Activated T-cell treated with anti-CD3 and anti-CD28 coated beads, Interleukin-2, amount 50 U/mL, for 24 hours (primary cell): ENCODE data around the gene C3orf38.
"Not testable (repeated sequence)": the region's sequence is repeated elsewhere in the genome, so short reads cannot be mapped to it uniquely, and the experiment has no call there.

Source experiments
- DNase-seq: peaks from one replicate; pipeline ENCODE4 v3.0.0-alpha.2; 2020
- H3K27ac Mint-ChIP-seq: 2 replicates; pipeline ENCODE4 v1.8.0; 2020; ENCODE audit warnings: mild to moderate bottlenecking, mixed read lengths
- H3K27me3 Mint-ChIP-seq: 2 replicates; pipeline ENCODE4 v1.8.0; 2020; ENCODE audit warnings: mixed read lengths
- H3K36me3 Mint-ChIP-seq: 2 replicates; pipeline ENCODE4 v1.8.0; 2020; ENCODE audit warnings: low read depth, mixed read lengths
- H3K4me1 Mint-ChIP-seq: 2 replicates; pipeline ENCODE4 v1.8.0; 2020; ENCODE audit warnings: low read depth, mixed read lengths
- H3K4me3 Mint-ChIP-seq: 2 replicates; pipeline ENCODE4 v1.8.0; 2020; ENCODE audit warnings: mild to moderate bottlenecking, moderate library complexity, mixed read lengths
- H3K9me3 Mint-ChIP-seq: 2 replicates; pipeline ENCODE4 v1.8.0; 2020; ENCODE audit warnings: mixed read lengths

Gene C3orf38

DNA sequence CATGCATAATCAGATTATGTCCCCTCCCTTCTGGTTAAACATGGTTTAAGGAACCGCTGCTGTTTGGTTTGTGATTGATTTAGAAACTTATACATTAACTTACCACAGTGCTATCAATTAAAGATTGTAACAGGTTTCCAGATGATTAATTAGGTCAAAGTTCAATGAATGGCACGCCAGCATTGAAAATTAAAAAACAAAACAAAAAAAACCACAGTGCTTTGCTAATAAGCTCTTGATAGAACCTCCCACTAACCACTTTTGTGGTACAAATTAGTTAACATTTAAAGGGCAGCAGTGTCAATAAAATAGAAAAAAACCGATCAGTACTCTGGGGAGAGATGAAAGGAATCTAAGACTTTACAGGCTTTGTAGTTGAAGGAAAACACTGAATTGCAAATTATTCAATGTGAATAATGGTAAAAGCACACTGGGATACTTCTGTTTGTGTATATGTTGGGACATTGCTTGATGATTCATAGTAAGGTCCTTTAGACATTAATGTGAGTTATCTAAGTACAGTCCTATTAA is 7.6 kb upstream of the C3orf38 start:
- DNase-seq: no peak
- Mint-ChIP-seq H3K27ac (peak overlapping the region; percentile 51), H3K27me3 (no peaks in the 10 kb centered on the region), H3K4me3 (no peak overlapping the region), H3K9me3 (no peaks in the 10 kb centered on the region), H3K36me3 (peaks cover 57% of the 10 kb centered on the region), H3K4me1 (peaks cover 17% of the 10 kb centered on the region)

DNA sequence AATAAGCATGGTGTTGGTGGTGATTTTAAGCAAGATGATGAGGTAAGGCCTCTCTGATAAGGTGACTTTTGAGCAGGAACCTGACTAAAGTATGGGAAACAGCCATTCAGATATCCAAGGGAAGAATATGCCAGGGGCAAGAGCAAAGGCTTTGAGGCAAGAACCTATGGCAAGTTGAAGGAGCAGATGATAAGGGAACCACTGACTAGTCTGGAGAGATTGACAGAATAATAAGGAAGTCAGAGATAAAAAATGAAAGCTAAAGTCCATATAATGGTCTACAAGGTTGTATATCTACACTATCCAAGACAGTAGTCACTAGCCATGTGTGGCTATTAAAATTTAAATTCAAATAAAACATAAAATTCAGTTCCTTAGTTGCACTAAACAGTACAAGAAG is 2.5 kb upstream of the C3orf38 start:
- H3K9me3 Mint-ChIP-seq: no peaks in the 10 kb centered on the region
- no peaks in the 10 kb centered on the region for H3K27me3 Mint-ChIP-seq
- H3K4me3 Mint-ChIP-seq: no peak overlapping the region
- no peak overlapping the region for H3K27ac Mint-ChIP-seq
- H3K36me3 Mint-ChIP-seq: peaks cover 35% of the 10 kb centered on the region
- no peak for DNase-seq
- peaks cover 35% of the 10 kb centered on the region for H3K4me1 Mint-ChIP-seq

GRCh38 chr3:88148651-88149050 is 1.1 kb upstream of the C3orf38 start:
- Mint-ChIP-seq H3K9me3 (no peaks in the 10 kb centered on the region), H3K27ac (peak overlapping the region; percentile 98), H3K4me1 (peaks cover 39% of the 10 kb centered on the region), H3K4me3 (peak overlapping the region; percentile 94), H3K36me3 (peaks cover 33% of the 10 kb centered on the region), H3K27me3 (no peaks in the 10 kb centered on the region)
- no peak for DNase-seq

DNA sequence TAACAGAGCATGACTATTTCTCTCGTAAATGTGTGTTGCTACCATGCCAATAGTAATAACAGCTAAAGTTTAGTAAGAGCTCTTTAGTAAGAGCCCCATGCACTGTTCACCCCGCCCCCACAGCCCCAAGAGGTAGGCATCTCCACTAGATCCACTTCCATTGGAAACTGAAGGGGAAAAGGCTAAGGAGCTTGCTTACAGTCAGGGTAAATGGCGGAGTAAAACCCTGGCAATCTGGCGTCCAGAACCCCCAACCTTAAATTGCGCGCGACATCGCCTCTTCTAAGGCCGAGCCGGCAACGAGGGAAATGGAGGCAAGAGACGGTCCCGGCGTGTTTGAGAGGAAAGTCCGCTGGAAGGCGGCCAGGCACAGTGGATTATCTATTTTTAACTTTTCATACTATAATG is 654 bp upstream of the C3orf38 start:
- Mint-ChIP-seq H3K4me3 (peak overlapping the region; percentile 94), H3K9me3 (no peaks in the 10 kb centered on the region), H3K36me3 (peaks cover 33% of the 10 kb centered on the region), H3K27ac (peak overlapping the region; percentile 98), H3K4me1 (peaks cover 39% of the 10 kb centered on the region), H3K27me3 (no peaks in the 10 kb centered on the region)
- no peak for DNase-seq

DNA sequence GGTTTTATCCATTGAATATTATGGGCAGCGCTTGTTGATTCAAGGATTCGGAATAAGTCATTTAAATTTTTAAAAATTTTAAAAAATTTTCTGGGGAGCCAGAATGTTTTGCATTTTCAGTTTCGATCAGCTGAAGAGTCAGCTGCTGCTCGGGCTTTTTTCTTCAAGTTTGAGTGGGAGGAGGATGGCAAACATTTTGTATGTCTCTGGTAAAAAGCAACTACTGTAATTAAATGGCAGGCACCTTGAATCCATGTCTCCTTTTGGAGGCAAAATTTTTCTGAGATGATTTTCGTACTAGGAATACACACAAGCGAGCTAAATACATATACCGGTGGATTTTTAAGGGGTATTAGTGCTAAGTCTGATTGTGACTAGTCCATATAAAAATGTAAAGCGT is 612 bp downstream of the C3orf38 start:
- Mint-ChIP-seq H3K4me3 (peak overlapping the region; percentile 94), H3K27me3 (no peaks in the 10 kb centered on the region)

DNA sequence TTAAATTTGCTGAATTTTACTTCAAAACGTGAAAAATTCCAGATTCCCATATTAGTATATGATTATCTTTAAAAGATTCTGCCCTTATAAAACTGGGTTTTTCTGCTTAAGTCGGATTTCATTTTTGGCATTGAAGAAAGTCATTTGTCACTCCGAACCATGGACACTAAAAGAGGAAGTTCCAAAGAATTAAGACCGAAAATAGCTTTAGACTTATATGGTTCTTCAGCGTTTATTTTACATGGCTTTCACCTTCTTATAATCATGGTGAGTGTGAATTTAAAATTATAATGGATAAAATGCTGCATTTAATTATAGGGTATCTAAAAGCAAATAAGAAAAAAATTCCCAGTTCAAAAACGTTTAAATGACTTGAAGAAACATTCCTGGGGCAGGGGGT is 1.0 kb downstream of the C3orf38 start:
- Mint-ChIP-seq H3K4me3 (peak overlapping the region; percentile 94), H3K36me3 (peaks cover 48% of the 10 kb centered on the region), H3K27me3 (no peaks in the 10 kb centered on the region), H3K4me1 (peaks cover 46% of the 10 kb centered on the region), H3K9me3 (no peaks in the 10 kb centered on the region), H3K27ac (peak overlapping the region; percentile 99)
- no peak for DNase-seq

More for the DNA sequence above, 612 bp downstream of the C3orf38 start:
- Mint-ChIP-seq H3K27ac (peak overlapping the region; percentile 99), H3K36me3 (peaks cover 44% of the 10 kb centered on the region), H3K4me1 (peaks cover 44% of the 10 kb centered on the region), H3K9me3 (no peaks in the 10 kb centered on the region)
- no peak for DNase-seq

DNA sequence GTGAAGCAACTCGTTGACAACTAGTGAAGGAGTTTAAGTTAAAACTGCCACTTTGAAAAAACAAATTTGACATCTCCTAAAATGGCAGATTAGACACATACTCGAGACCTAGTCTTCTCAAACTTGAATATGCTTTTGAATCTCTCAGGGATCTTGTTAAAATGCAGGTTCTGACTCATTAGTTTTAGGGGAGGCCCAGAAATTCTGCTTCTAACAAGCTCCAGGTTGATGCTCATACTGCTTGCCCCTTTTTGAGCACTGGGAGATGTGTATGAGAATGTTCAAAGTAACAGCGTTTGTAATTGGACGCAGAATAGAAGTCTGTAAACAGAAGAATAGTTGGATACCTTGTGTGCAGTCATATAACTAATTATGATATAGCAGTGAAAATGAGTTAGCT is 1.6 kb downstream of the C3orf38 start:
- Mint-ChIP-seq H3K4me3 (peak overlapping the region; percentile 94), H3K27me3 (no peaks in the 10 kb centered on the region), H3K4me1 (peaks cover 51% of the 10 kb centered on the region), H3K9me3 (no peaks in the 10 kb centered on the region), H3K36me3 (peaks cover 54% of the 10 kb centered on the region), H3K27ac (peak overlapping the region; percentile 84)
- DNase-seq: no peak

GRCh38 chr3:88152841-88153240 is 3.1 kb downstream of the C3orf38 start:
- peak overlapping the region; percentile 20 for H3K4me3 Mint-ChIP-seq
- peaks cover 68% of the 10 kb centered on the region for H3K36me3 Mint-ChIP-seq
- no peaks in the 10 kb centered on the region for H3K9me3 Mint-ChIP-seq

DNA sequence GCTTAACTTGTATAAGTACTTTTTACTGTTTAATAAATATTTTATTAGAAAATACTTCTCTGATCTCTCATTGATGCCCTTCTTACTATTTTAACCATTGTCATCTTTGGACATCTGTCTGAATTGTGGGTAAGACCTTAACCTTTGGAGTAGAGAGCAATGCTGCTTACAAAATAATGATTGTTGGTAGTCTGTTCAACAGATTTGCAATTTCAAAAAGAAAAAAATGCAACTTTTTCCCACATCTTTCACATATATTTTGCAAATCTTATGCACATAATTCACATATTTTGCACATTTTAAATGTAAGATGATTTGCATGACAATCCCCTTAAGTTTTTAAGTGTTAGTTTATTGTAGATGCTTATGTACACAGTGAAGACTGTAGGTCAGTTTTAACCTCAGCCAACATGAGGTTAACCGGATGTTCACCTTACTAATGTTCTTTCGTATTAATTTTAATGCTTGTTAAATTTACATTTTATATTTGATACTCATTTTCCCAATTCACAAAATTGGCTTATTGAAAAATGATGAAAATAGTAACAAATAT is 16.7 kb downstream of the C3orf38 start:
- no peak overlapping the region for H3K27ac Mint-ChIP-seq
- H3K9me3 Mint-ChIP-seq: no peaks in the 10 kb centered on the region
- peaks cover 14% of the 10 kb centered on the region for H3K4me1 Mint-ChIP-seq
- H3K4me3 Mint-ChIP-seq: no peak overlapping the region
- H3K36me3 Mint-ChIP-seq: peaks cover 43% of the 10 kb centered on the region
- H3K27me3 Mint-ChIP-seq: no peaks in the 10 kb centered on the region
- DNase-seq: no peak

More at GRCh38 chr3:88152841-88153240, 3.1 kb downstream of the C3orf38 start:
- DNase-seq: no peak
- Mint-ChIP-seq H3K27ac (peak overlapping the region; percentile 28), H3K4me1 (peaks cover 55% of the 10 kb centered on the region), H3K27me3 (no peaks in the 10 kb centered on the region)

GRCh38 chr3:88167173-88167572 is 17.4 kb downstream of the C3orf38 start:
- Mint-ChIP-seq H3K27ac (no peak overlapping the region), H3K4me1 (peaks cover 10% of the 10 kb centered on the region), H3K36me3 (peaks cover 37% of the 10 kb centered on the region), H3K4me3 (no peak overlapping the region), H3K27me3 (no peaks in the 10 kb centered on the region), H3K9me3 (no peaks in the 10 kb centered on the region)
- no peak for DNase-seq

DNA sequence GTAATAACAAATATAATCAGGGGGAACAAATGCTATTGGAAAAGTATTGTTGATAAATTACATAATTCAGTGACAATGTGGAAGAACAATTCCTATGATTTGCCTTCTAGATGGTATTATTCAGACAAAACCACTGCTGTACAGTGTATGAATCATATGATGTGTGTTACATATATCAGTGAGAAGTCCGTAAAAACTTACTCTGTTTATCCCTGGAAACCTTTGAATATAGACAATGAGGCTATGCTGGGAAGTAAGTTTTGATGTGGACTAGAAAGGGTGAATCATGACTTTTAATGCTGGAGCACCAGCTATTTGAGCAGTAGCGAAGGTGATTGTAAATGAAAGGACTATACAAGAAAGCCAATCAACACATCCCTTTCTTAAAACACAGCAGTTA is 17.9 kb downstream of the C3orf38 start:
- Mint-ChIP-seq H3K27me3 (no peaks in the 10 kb centered on the region), H3K4me3 (no peak overlapping the region), H3K27ac (no peak overlapping the region), H3K36me3 (peaks cover 33% of the 10 kb centered on the region), H3K4me1 (peaks cover 7% of the 10 kb centered on the region), H3K9me3 (no peaks in the 10 kb centered on the region)
- no peak for DNase-seq

GRCh38 chr3:88168171-88168570 is 18.4 kb downstream of the C3orf38 start:
- Mint-ChIP-seq H3K27ac (no peak overlapping the region), H3K27me3 (no peaks in the 10 kb centered on the region), H3K4me1 (peaks cover 3% of the 10 kb centered on the region), H3K4me3 (no peak overlapping the region), H3K36me3 (peaks cover 28% of the 10 kb centered on the region), H3K9me3 (no peaks in the 10 kb centered on the region)
- no peak for DNase-seq

DNA sequence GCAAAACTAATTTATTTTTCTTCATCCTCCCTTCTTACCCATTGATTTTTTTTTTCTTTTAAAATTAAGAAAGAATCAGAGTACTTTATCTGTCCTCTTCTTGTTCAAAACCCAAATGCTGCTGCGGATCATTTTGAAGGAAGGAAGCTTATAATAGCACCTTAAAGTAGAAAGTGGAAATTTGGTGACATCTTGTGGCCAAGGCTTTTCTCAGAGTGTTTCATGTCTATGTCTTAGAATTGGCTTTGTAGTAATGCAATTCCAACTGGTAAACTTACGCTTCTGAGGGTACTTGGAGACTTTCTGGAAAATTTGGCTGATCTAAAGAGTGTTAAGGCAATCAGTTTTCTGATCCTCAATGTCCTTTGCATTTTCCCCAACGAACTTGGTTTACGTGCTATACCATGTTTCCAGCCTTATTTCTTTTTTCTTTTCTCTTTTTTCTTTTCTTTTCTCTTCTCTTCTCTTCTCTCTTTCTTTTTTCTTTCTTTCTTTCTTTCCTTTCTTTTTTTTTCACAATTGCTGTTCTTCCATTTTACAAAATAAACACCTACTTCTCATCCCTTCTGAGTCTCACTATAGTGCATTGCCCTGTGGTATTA is 30.7 kb downstream of the C3orf38 start:
- H3K4me1 Mint-ChIP-seq: peaks cover 3% of the 10 kb centered on the region
- no peaks in the 10 kb centered on the region for H3K27me3 Mint-ChIP-seq
- no peak overlapping the region for H3K27ac Mint-ChIP-seq
- no peak overlapping the region for H3K4me3 Mint-ChIP-seq
- no peak for DNase-seq
- H3K36me3 Mint-ChIP-seq: no peaks in the 10 kb centered on the region
- peaks cover 12% of the 10 kb centered on the region for H3K9me3 Mint-ChIP-seq

- DNase-seq, H3K36me3 Mint-ChIP-seq, H3K4me1 Mint-ChIP-seq, H3K27me3 Mint-ChIP-seq, H3K4me3 Mint-ChIP-seq, H3K27ac Mint-ChIP-seq: not testable (repeated sequence)
- H3K9me3 Mint-ChIP-seq: peaks cover 20% of the 10 kb centered on the region
Observed at GRCh38 chr3:88182165-88182918, 32.6 kb downstream of the C3orf38 start.

DNA sequence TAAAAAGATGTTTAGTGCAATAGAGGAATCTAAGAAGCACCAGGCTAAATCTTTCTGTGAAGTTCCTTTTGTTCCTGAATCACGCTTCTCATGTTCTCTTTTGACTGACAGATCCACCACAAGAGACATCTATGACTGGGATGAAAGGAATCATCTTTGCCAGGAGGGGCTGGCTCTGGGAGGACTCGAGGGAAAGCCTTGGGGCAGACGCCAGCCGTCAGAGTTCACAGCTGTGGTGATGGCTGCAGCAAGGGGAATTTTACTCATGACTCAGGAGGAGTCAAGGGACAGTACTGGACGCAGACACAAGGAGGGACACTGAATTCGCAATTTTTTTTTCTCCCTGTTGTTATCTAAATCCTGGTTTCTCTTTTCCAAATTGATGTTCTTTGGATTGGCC is 38.7 kb downstream of the C3orf38 start:
- no peak overlapping the region for H3K4me3 Mint-ChIP-seq
- no peaks in the 10 kb centered on the region for H3K27me3 Mint-ChIP-seq
- peaks cover 27% of the 10 kb centered on the region for H3K9me3 Mint-ChIP-seq
- no peak for DNase-seq
- peaks cover 7% of the 10 kb centered on the region for H3K4me1 Mint-ChIP-seq
- no peak overlapping the region for H3K27ac Mint-ChIP-seq
- no peaks in the 10 kb centered on the region for H3K36me3 Mint-ChIP-seq
